HL-60/S4 treated with phorbol 12-myristate 13-acetate at 8.2 ng/mL for 4 days and 3 days (cell line): Measurements from ENCODE around the gene PTPRM.

ENCODE experiments used
- in situ Hi-C: fragments of 300-500 bp; cut with MboI; formaldehyde crosslinking; loops from 2 replicates; pipeline ENCODE4 v1.15.0; 2022; ENCODE audit warnings: low sequenced_read_pairs

Gene PTPRM

GRCh38 chr18:8190980-8191379, 623.9 kb downstream of the PTPRM start:
- in situ Hi-C loops = no loop called here

GRCh38 chr18:8194431-8194830, 627.3 kb downstream of the PTPRM start:
- in situ Hi-C loops = no loop called here

- in situ Hi-C loops = no loop called here
Measured at GRCh38 chr18:8196238-8196637, 629.1 kb downstream of the PTPRM start.

GRCh38 chr18:8197499-8197898, 630.4 kb downstream of the PTPRM start:
- in situ Hi-C loops = no loop called here

GRCh38 chr18:8207996-8208395, 640.9 kb downstream of the PTPRM start:
- in situ Hi-C loops = loop anchor here (25.0 kb wide), 1 partner anchor 96 kb away; no protein-coding TSS in a partner anchor

GRCh38 chr18:8208716-8209115, 641.6 kb downstream of the PTPRM start:
- in situ Hi-C loops = loop anchor here (25.0 kb wide), 1 partner anchor 96 kb away; no protein-coding TSS in a partner anchor

GRCh38 chr18:8212896-8213780, 646.0 kb downstream of the PTPRM start:
- in situ Hi-C loops = loop anchor here (25.0 kb wide), 1 partner anchor 101 kb away; no protein-coding TSS in a partner anchor

- in situ Hi-C loops = loop anchor here (25.0 kb wide), 1 partner anchor 103 kb away; no protein-coding TSS in a partner anchor
Measured at GRCh38 chr18:8215741-8216140, 648.6 kb downstream of the PTPRM start.

- in situ Hi-C loops = loop anchor here (25.0 kb wide), 1 partner anchor 105 kb away; no protein-coding TSS in a partner anchor
Measured at GRCh38 chr18:8217051-8217564, 650.0 kb downstream of the PTPRM start.

- in situ Hi-C loops = loop anchor here (25.0 kb wide), 1 partner anchor 106 kb away; no protein-coding TSS in a partner anchor
Measured at GRCh38 chr18:8218197-8218596, 651.1 kb downstream of the PTPRM start.

GRCh38 chr18:8221452-8221851, 654.3 kb downstream of the PTPRM start:
- in situ Hi-C loops = loop anchor here (25.0 kb wide), 1 partner anchor 109 kb away; no protein-coding TSS in a partner anchor

GRCh38 chr18:8224576-8224975, 657.5 kb downstream of the PTPRM start:
- in situ Hi-C loops = loop anchor here (25.0 kb wide), 1 partner anchor 112 kb away; no protein-coding TSS in a partner anchor

- in situ Hi-C loops = no loop called here
Measured at GRCh38 chr18:8229040-8229439, 661.9 kb downstream of the PTPRM start.

- in situ Hi-C loops = no loop called here
Measured at GRCh38 chr18:8229787-8230186, 662.7 kb downstream of the PTPRM start.

GRCh38 chr18:8231316-8231715, 664.2 kb downstream of the PTPRM start:
- in situ Hi-C loops = no loop called here

- in situ Hi-C loops = no loop called here
Measured at GRCh38 chr18:8232791-8233190, 665.7 kb downstream of the PTPRM start.

- in situ Hi-C loops = no loop called here
Measured at GRCh38 chr18:8235894-8236293, 668.8 kb downstream of the PTPRM start.

GRCh38 chr18:8238507-8238906, 671.4 kb downstream of the PTPRM start:
- in situ Hi-C loops = no loop called here

GRCh38 chr18:8241731-8242130, 674.6 kb downstream of the PTPRM start:
- in situ Hi-C loops = no loop called here

- in situ Hi-C loops = no loop called here
Measured at GRCh38 chr18:8242151-8242696, 675.1 kb downstream of the PTPRM start.

GRCh38 chr18:8247700-8248099, 680.6 kb downstream of the PTPRM start:
- in situ Hi-C loops = no loop called here

- in situ Hi-C loops = no loop called here
Measured at GRCh38 chr18:8248576-8248975, 681.5 kb downstream of the PTPRM start.
